Natural killer cell (primary cell): ENCODE results near the gene RELA. TPM values are rescaled to one million over a fixed set of nuclear protein-coding genes. Genes with fewer than 3 reads are reported as not detected.

Experiments
- ATAC-seq, 3 donors: fragments of 150-1000 bp in 2 of 3; fragments of 200-7000 bp in 1 of 3; cut with Tn5 transposase; 1 replicate in 1 of 3; 2 replicates in 2 of 3; pipeline ENCODE4 v1.10.0; 2021; ENCODE audit warnings: mild to moderate bottlenecking in 2 of 3, moderate library complexity in 2 of 3
- DNase-seq, 2 donors: peaks; one replicate each; pipeline versions ENCODE4 v3.0.0 to v3.0.0-alpha.2; 2013 to 2021; ENCODE audit warnings: mixed read lengths in 1 of 2
- H3K27ac ChIP-seq: one replicate; pipeline ENCODE4 v1.5.1; 2013; ENCODE audit warnings: mild to moderate bottlenecking, low read length
- H3K27me3 ChIP-seq: one replicate; pipeline ENCODE4 v1.6.1; 2013; ENCODE audit warnings: low read length; ENCODE audit not compliant: control insufficient read depth, insufficient read depth
- H3K36me3 ChIP-seq: one replicate; pipeline ENCODE4 v1.6.1; 2013; ENCODE audit warnings: low read length; ENCODE audit not compliant: control insufficient read depth, insufficient read depth
- H3K4me1 ChIP-seq: one replicate; pipeline ENCODE4 v1.6.1; 2013; ENCODE audit warnings: low read length; ENCODE audit not compliant: control insufficient read depth, insufficient read depth
- H3K4me3 ChIP-seq: one replicate; pipeline ENCODE4 v1.5.1; 2013; ENCODE audit warnings: low read length
- H3K9me3 ChIP-seq: one replicate; pipeline ENCODE4 v1.6.1; 2013; ENCODE audit warnings: low read length; ENCODE audit not compliant: control insufficient read depth, insufficient read depth
- H3K27ac Mint-ChIP-seq, 2 donors: one replicate each; pipeline ENCODE4 v1.8.0; 2022; ENCODE audit warnings: mild to moderate bottlenecking in 2 of 2, mixed read lengths in 2 of 2, moderate library complexity in 1 of 2
- H3K27me3 Mint-ChIP-seq, 2 donors: one replicate each; pipeline ENCODE4 v1.8.0; 2022; ENCODE audit warnings: low read depth in 2 of 2, mixed read lengths in 2 of 2
- H3K36me3 Mint-ChIP-seq: one replicate; pipeline ENCODE4 v1.8.0; 2022; ENCODE audit warnings: mixed read lengths
- H3K4me1 Mint-ChIP-seq, 2 donors: one replicate each; pipeline ENCODE4 v1.8.0; 2022; ENCODE audit warnings: mixed read lengths in 2 of 2
- H3K4me3 Mint-ChIP-seq: one replicate; pipeline ENCODE4 v1.8.0; 2022; ENCODE audit warnings: mild to moderate bottlenecking, moderate library complexity, mixed read lengths
- H3K9me3 Mint-ChIP-seq, 2 donors: one replicate each; pipeline ENCODE4 v1.8.0; 2022; ENCODE audit warnings: mixed read lengths in 2 of 2
- CTCF ChIP-seq: fragments of 200-600 bp; IDR thresholded peaks from one replicate; pipeline ENCODE4 v1.8.0; 2022; ENCODE audit warnings: antibody characterized with exemption
- WGBS: methylation state at CpG from one replicate; pipeline ENCODE4 v1.1.7; 2013; ENCODE audit warnings: missing lambda C conversion rate; ENCODE audit not compliant: insufficient coverage; 5-methylcytosine and 5-hydroxymethylcytosine counted together
- intact Hi-C: fragments of 100-400 bp; cut with micrococcal nuclease; formaldehyde crosslinking; loops from one replicate; pipeline ENCODE4 v1.14.2; 2022
- total RNA-seq, 4 donors: library from RNA; stranded (reverse); fragments of 120-200 nt in 1 of 4; gene quantifications; one replicate each; pipeline versions ENCODE4 v1.2.3 to v1.2.4, GENCODE V29; 2013 to 2022

Gene RELA
- total RNA-seq, 3 donors from 2014 or later (not counting 1 experiment from before 2014, with no cell fraction given) = 319 to 380 (median 338) TPM

DNA sequence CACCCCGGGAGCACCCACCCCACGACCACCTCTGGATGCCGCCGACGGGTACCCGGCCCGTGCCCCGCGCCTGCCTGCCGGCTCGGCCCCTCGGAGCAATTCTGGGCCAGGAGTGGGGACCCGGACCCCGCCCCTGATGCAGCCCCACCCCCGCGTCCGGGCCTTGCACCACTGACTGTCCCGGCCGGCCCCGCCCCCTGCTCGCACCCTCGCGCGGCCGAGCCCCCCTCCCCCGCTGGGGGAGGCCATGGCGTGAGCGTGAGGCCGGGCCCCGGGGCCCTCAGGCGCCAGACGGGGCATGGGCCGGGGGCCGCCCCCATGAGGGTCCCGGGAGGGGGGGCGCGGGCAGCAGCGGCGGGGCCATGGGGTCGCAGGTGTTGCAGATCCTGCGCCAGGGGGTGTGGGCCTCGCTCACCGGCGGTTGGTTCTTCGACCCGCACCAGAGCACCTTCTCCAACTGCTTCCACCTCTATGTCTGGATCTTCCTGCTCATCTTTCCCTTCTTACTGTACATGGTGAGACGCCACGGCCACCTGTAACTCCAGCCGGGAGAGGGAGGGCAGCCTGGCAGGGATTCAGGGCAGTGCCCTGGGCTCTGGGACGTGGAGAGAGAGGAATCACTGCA is 46.7 kb downstream of the RELA start:
- DNase-seq = peak in 1 of 2 donors; percentile 33
- Histone ChIP-seq H3K4me1 (peaks cover 52% of the 10 kb centered on the region), H3K27me3 (no peaks in the 10 kb centered on the region), H3K27ac (peak overlapping the region; percentile 97), H3K4me3 (peak overlapping the region; percentile 86), H3K9me3 (no peaks in the 10 kb centered on the region), H3K36me3 (peaks cover 39% of the 10 kb centered on the region)
- Mint-ChIP-seq H3K9me3 (no peaks in the 10 kb centered on the region), H3K27ac (peak overlapping the region; percentile 96 to 97), H3K4me3 (peak overlapping the region; percentile 98), H3K4me1 (peaks cover 26 to 46% of the 10 kb centered on the region in 2 donors), H3K36me3 (no peaks in the 10 kb centered on the region), H3K27me3 (no peaks in the 10 kb centered on the region)
- no peak for ATAC-seq
- under 1% methylated on average over 50 of the region's 50 CpGs for WGBS
- no peak for TF ChIP-seq CTCF
- intact Hi-C loops = loop anchor here (1.0 to 5.0 kb wide), 6 partner anchors 36 to 242 kb away; partner anchors contain the start of genes CFL1 and ZNRD2

DNA sequence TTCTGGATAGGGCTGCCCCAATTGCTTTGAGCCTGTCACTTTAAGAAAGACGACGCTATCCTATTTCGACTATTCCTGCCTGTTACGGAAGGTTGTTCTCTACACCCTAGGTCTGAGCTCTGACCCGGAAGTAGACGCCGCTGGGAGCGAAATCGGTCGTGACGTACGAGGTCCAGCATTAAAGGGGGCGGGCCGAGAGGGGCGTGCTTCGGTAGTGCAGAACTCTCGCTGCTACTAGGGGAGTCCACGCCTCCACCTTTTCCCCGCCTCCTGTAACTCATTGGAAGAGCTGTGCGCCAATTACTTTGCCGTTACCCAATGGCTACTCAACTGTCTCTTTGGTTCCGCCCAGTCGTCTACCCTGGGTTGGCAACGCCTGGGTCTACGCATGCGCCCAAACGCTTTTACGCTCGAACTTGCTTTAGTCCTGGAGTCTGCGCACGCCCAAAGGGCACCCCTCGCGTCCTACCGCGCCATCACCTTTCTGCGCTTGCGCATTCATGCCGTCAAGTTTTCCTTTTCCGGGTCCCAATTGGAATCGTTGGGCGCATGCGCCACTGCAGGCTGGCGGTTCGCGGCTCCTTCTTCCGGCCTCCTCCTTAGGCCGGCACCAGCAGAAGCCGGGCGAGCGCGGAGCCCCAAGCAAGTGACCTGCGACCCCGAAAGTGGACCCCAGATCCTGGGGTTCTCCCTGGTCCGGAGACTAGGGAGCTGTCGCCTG is 47.3 kb downstream of the RELA start, which contains the start of gene PCNX3:
PCNX3 (plus strand) TSS at position 548 of the 721 bp plus-strand sequence. CDS start 536 bp downstream, outside the sequence.
- peak within 1 kb of the TSS; percentile 86 for H3K4me3 ChIP-seq
- TF ChIP-seq CTCF = no peak
- peaks cover 58% of the 10 kb centered on the region for H3K4me1 ChIP-seq
- peaks cover 33% of the 10 kb centered on the region for H3K36me3 ChIP-seq
- peaks cover 32 to 52% of the 10 kb centered on the region in 2 donors for H3K4me1 Mint-ChIP-seq
- no peaks in the 10 kb centered on the region for H3K9me3 Mint-ChIP-seq
- DNase-seq (peak; percentile 99 to 100), ATAC-seq (peak; percentile 84 to 95 (median 85))
- H3K27ac ChIP-seq = peak within 1 kb of the TSS; percentile 97
- intact Hi-C loops = loop anchor here (1.0 to 5.0 kb wide), 6 partner anchors 37 to 243 kb away; partner anchors contain the start of genes CFL1 and ZNRD2
- WGBS = under 1% methylated on average over 55 of the region's 55 CpGs
- H3K9me3 ChIP-seq = no peaks in the 10 kb centered on the region
- no peaks in the 10 kb centered on the region for H3K27me3 Mint-ChIP-seq
- H3K4me3 Mint-ChIP-seq = peak within 1 kb of the TSS; percentile 98
- no peaks in the 10 kb centered on the region for H3K27me3 ChIP-seq
- H3K36me3 Mint-ChIP-seq = no peaks in the 10 kb centered on the region
- peak within 1 kb of the TSS; percentile 96 to 97 for H3K27ac Mint-ChIP-seq

GRCh38 chr11:65613091-65613928 is 49.4 kb downstream of the RELA start:
- Histone ChIP-seq H3K9me3 (no peaks in the 10 kb centered on the region), H3K4me1 (peaks cover 66% of the 10 kb centered on the region), H3K36me3 (peaks cover 20% of the 10 kb centered on the region), H3K27me3 (no peaks in the 10 kb centered on the region), H3K4me3 (peak overlapping the region; percentile 86), H3K27ac (peak overlapping the region; percentile 97)
- intact Hi-C loops = loop anchor here (5.0 kb wide), 1 partner anchor 389 kb away; the partner anchor contains the start of genes BANF1 and EIF1AD
- Mint-ChIP-seq H3K4me1 (peaks cover 45 to 60% of the 10 kb centered on the region in 2 donors), H3K36me3 (no peaks in the 10 kb centered on the region), H3K9me3 (no peaks in the 10 kb centered on the region), H3K27ac (peak overlapping the region; percentile 96 to 97), H3K4me3 (peak overlapping the region; percentile 88), H3K27me3 (no peaks in the 10 kb centered on the region)
- WGBS = 15% methylated on average over 43 of the region's 43 CpGs
- no peak for TF ChIP-seq CTCF
- ATAC-seq (no peak), DNase-seq (peak; percentile 37 to 45)
